ENCODE measurements around the gene RALB. TPM values are rescaled to one million over a fixed set of nuclear protein-coding genes. Genes with fewer than 3 reads are reported as not detected.

Gene RALB
- total and polyA plus RNA-seq, 2 of the 8 experiments (the other 6 are each of a cell fraction or from before 2014, with no cell fraction given) = 12.0 to 16.6 TPM

DNA sequence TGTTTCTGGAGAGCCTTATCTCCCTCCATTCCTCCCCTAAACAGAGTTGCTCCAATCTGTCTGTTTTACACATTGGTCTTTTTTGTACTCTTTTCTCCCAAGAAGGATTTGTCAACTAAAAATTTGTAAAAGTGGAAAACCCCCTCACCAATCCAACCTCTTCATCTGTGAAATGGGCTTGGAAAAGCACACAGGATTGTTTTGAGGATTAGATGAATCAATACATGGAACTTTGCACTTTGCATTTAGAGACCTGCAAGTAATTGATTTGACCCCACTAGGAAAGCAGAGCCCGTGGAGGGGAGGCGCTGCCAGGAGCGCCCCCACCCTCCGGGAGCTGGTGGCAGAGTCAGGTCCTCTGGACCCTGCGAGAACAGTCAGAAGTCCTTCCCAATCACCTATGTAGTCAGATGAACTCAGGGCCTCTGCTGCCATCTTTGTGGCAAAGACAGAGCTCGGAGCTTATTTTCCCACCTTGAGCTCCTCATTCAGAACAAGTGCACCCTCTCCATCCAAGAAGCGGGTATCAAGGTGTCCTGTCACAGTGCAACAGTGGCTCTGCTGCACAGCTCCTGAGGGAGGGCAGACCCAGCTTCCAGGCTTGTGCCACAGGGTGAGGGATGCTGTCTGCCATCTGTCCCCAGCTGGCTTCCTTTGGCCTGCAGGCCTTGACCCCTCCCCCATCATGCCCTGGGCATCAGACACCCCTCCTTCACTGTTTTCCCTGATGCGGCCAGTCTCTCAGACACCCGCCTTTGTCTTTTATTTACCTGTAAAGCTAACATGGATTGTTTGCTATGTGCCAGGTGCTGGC is 27.7 kb upstream of the RALB start:
- Histone ChIP-seq H3K4me3 (ENCODE audit: extremely low read depth in 1 of 4, insufficient read depth in 2 of 4, low read depth in 3 of 4, low read length in 4 of 4) (no peak overlapping the region), H3K14ac (ENCODE audit: insufficient read length) (no peak overlapping the region), H3K18ac (ENCODE audit: extremely low read depth, low read length) (no peak overlapping the region), H2BK5ac (ENCODE audit: low read depth, low read length) (no peak overlapping the region), H4K5ac (ENCODE audit: insufficient read length, low read depth, low read length) (no peak overlapping the region), H2BK15ac (ENCODE audit: low read length) (no peak overlapping the region), H3K9me3 (ENCODE audit: insufficient read depth in 2 of 2, low read depth in 1 of 2, low read length in 1 of 2) (peaks cover 7 to 9% of the 10 kb centered on the region in 2 experiments), H3K23me2 (ENCODE audit: low read depth, low read length) (peaks cover 3% of the 10 kb centered on the region; the same call in 1 of the 2 replicates), H3K79me2 (ENCODE audit: control insufficient read depth in 1 of 2, insufficient read depth in 2 of 2, low read length in 2 of 2) (peaks cover 0 to 2% of the 10 kb centered on the region in 2 experiments; a peak in 1 of 4 replicates), H3K4me2 (ENCODE audit: insufficient read depth in 1 of 2, low read depth in 2 of 2, low read length in 2 of 2) (no peak overlapping the region; a peak in 1 of 4 replicates), H3K23ac (ENCODE audit: insufficient read length) (no peak overlapping the region), H4K20me1 (replicated peaks in 1 of 2; ENCODE audit: control insufficient read depth in 1 of 2, insufficient read depth in 2 of 2, low read length in 2 of 2) (peaks cover 0 to 3% of the 10 kb centered on the region in 2 experiments), H3K27ac (ENCODE audit: low read depth, low read length) (no peak overlapping the region), H3K27me3 (replicated peaks in 1 of 4; ENCODE audit: control insufficient read depth in 3 of 4, extremely low read depth in 1 of 4, insufficient read depth in 3 of 4, low read length in 3 of 4) (peaks cover 13 to 45% (median 29%) of the 10 kb centered on the region in 4 experiments), H2BK120ac (replicated peaks; ENCODE audit: low read depth, low read length) (no peak overlapping the region), H3K9ac (replicated peaks in 1 of 4; ENCODE audit: extremely low read depth in 1 of 4, low read depth in 3 of 4, low read length in 3 of 4) (no peak overlapping the region), H3K4ac (replicated peaks; ENCODE audit: insufficient read length, low read depth, low read length) (no peak overlapping the region), H3K36me3 (ENCODE audit: control insufficient read depth in 2 of 4, insufficient read depth in 4 of 4, low read length in 3 of 4) (peaks cover 0 to 6% (median 0%) of the 10 kb centered on the region in 4 experiments; a peak in 3 of 8 replicates), H2BK20ac (ENCODE audit: low read length) (no peak overlapping the region), H2AFZ (ENCODE audit: low read length) (no peak overlapping the region), H3K4me1 (replicated peaks in 1 of 4; ENCODE audit: control insufficient read depth in 3 of 4, insufficient read depth in 4 of 4, low read length in 3 of 4) (peaks cover 0 to 7% (median 6%) of the 10 kb centered on the region in 4 experiments; a peak in 5 of 7 replicates), H4K8ac (ENCODE audit: extremely low read depth, insufficient read depth, low read length) (no peak overlapping the region), H2AK5ac (ENCODE audit: low read depth, low read length) (no peak overlapping the region), H4K91ac (replicated peaks; ENCODE audit: insufficient read length, low read length) (no peak overlapping the region), H3K56ac (replicated peaks; ENCODE audit: insufficient read length, low read depth, low read length) (no peak overlapping the region), H3K79me1 (ENCODE audit: low read depth, low read length) (no peaks in the 10 kb centered on the region), H2BK12ac (ENCODE audit: low read depth, low read length) (no peak overlapping the region)
- WGBS, 2 experiments (ENCODE audit: extremely low coverage in 1 of 2, insufficient coverage in 1 of 2, insufficient read length in 1 of 2, insufficient replicate concordance in 2 of 2, low coverage in 1 of 2, low lambda C conversion rate in 2 of 2, missing lambda C conversion rate in 1 of 2) = 88% methylated on average over 9 of the region's 9 CpGs; no CpG with 5 or more reads in 1 of the 2 experiments
- POLR2A ChIA-PET (ENCODE audit: partially characterized antibody) = interaction anchor here (1.5 kb wide), 1 partner anchor 27 kb away, joined by 3 read pairs; the partner anchor contains the start of gene RALB
- CTCF ChIA-PET (ENCODE audit: partially characterized antibody) = interaction anchor here (0.7 to 1.6 kb wide), 4 partner anchors 17 to 241 kb away, joined by 3 to 11 read pairs (median 4); no protein-coding TSS in a partner anchor
- DNase-seq (ENCODE audit: low read depth in 1 of 2, low spot score in 2 of 2) = no peak
- no peak for FAIRE-seq
- TF ChIP-seq, protein P1, sequence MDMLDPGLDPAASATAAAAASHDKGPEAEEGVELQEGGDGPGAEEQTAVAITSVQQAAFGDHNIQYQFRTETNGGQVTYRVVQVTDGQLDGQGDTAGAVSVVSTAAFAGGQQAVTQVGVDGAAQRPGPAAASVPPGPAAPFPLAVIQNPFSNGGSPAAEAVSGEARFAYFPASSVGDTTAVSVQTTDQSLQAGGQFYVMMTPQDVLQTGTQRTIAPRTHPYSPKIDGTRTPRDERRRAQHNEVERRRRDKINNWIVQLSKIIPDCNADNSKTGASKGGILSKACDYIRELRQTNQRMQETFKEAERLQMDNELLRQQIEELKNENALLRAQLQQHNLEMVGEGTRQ (IDR thresholded peaks at IDR 0.05; ENCODE audit: low read length) = no peak
- TF ChIP-seq KDM1A (IDR thresholded peaks at IDR 0.05; ENCODE audit: borderline replicate concordance, low read length) (no peak), ASH2L (IDR thresholded peaks at IDR 0.05; ENCODE audit: low read length) (no peak), SIN3A (conservative IDR thresholded peaks at IDR 0.05 in 1 of 2, IDR thresholded peaks at IDR 0.05 in 1 of 2; ENCODE audit: low read depth in 1 of 2, low read length in 2 of 2) (no peak), CBX5 (IDR thresholded peaks at IDR 0.05; ENCODE audit: low read depth, low read length) (no peak), CBX8 (IDR thresholded peaks at IDR 0.05; ENCODE audit: borderline replicate concordance, low read depth, low read length) (no peak), FOSL1 (IDR thresholded peaks at IDR 0.05; ENCODE audit: insufficient read depth, low read depth, low read length) (no peak), CHD2 (IDR thresholded peaks at IDR 0.05; ENCODE audit: low read length) (no peak), SP2 (IDR thresholded peaks at IDR 0.05; ENCODE audit: low read length) (no peak), RNF2 (IDR thresholded peaks at IDR 0.05; ENCODE audit: borderline replicate concordance, low read depth, low read length, missing control alignments, poor library complexity, severe bottlenecking) (no peak)
